ENCODE data around the gene SPECC1L.

SPECC1L gene

GRCh38 chr22:24433001-24433827, 162.6 kb downstream of the SPECC1L start:
- no peak for DNase-seq

GRCh38 chr22:24433828-24434470, 163.3 kb downstream of the SPECC1L start:
- no peak for DNase-seq

GRCh38 chr22:24434471-24435322, 164.1 kb downstream of the SPECC1L start:
- DNase-seq = no peak

- DNase-seq = no peak
These were observed 164.7 kb downstream of the SPECC1L start for GRCh38 chr22:24435323-24435645.

- no peak for DNase-seq
These were observed 165.3 kb downstream of the SPECC1L start for GRCh38 chr22:24435861-24436371.

- no peak for DNase-seq
These were observed 165.9 kb downstream of the SPECC1L start for GRCh38 chr22:24436553-24436952.

GRCh38 chr22:24437091-24437490, 166.5 kb downstream of the SPECC1L start:
- DNase-seq = no peak

- no peak for DNase-seq
These were observed 167.2 kb downstream of the SPECC1L start for GRCh38 chr22:24437741-24438328.

GRCh38 chr22:24440270-24440717, 169.7 kb downstream of the SPECC1L start:
- no peak for DNase-seq

- no peak for DNase-seq
These were observed 170.2 kb downstream of the SPECC1L start for GRCh38 chr22:24440718-24441405.

GRCh38 chr22:24441406-24442351, 171.0 kb downstream of the SPECC1L start:
- no peak for DNase-seq

GRCh38 chr22:24442352-24442744, 171.7 kb downstream of the SPECC1L start:
- no peak for DNase-seq

- no peak for DNase-seq
These were observed 173.0 kb downstream of the SPECC1L start for GRCh38 chr22:24443668-24444067.

GRCh38 chr22:24444251-24444650, 173.6 kb downstream of the SPECC1L start:
- no peak for DNase-seq

- DNase-seq = no peak
These were observed 174.3 kb downstream of the SPECC1L start for GRCh38 chr22:24444729-24445466.

- no peak for DNase-seq
These were observed 175.0 kb downstream of the SPECC1L start for GRCh38 chr22:24445481-24446259.

- DNase-seq = no peak
These were observed 175.6 kb downstream of the SPECC1L start for GRCh38 chr22:24446260-24446611.

- DNase-seq = no peak
These were observed 180.0 kb downstream of the SPECC1L start for GRCh38 chr22:24450610-24451009.

- no peak for DNase-seq
These were observed 180.5 kb downstream of the SPECC1L start for GRCh38 chr22:24451162-24451561.

GRCh38 chr22:24453853-24454252, 183.2 kb downstream of the SPECC1L start:
- no peak for DNase-seq
